HEK293T (cell line): ENCODE results near the gene HS3ST6.

Source experiments
- FOXA1 ChIP-seq: fragments of 450-650 bp; IDR thresholded peaks from 2 replicates; pipeline ENCODE4 v1.6.1; 2016; ENCODE audit warnings: mild to moderate bottlenecking
- LEF1 ChIP-seq: fragments of 450-650 bp; IDR thresholded peaks from 2 replicates; pipeline ENCODE4 v1.6.1; 2017; ENCODE audit warnings: mild to moderate bottlenecking, borderline replicate concordance
- SP1 ChIP-seq: fragments of 450-650 bp; IDR thresholded peaks from 2 replicates; pipeline ENCODE4 v1.6.1; 2017
- SUZ12 ChIP-seq: fragments of 450-650 bp; IDR thresholded peaks from 2 replicates; pipeline ENCODE4 v1.6.1; 2016; ENCODE audit warnings: mild to moderate bottlenecking
- TARDBP ChIP-seq: fragments of 450-650 bp; IDR thresholded peaks from 2 replicates; pipeline ENCODE4 v1.6.1; 2016

DNA sequence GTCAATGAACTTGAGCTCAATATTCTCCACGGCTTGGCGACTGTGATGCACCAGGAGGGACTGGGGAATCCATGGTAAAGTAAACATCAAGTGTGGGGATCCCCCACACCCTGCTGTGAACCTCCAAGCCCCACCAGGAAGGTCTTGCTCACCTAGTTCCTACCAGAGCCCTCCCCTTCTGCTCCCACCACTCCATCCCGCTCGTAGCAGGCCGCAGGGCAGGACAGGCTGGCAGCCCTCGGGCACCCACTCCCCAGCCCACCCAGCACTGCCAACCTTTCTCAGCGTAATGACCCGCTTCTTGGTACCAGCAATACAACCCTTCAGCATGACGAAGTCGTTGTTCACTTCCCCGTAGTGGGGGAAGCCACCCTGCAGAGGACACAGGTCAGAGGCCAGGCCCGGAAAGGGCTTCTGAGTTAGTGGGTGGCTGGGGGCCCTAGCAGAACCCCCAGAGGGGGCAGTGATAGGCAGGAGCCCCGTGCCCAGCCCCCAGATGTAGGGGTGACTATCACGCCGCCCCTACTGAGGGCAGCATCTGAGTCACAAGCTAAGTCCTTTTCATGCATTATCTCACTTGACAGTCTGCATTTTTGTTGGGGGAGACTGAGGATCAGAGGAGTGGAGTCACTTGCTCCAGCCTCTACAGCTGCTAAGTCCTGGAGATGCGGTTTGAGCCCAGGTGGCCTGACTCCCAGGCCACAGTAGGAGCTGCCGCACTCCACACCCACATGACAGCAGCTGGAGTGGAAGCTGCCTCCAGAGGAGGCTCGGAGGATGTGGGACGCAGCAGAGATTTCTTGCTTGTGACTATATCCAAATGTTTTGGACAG is 27.6 kb upstream of the HS3ST6 start:
- TF ChIP-seq SUZ12: no peak
- TF ChIP-seq TARDBP: no peak
- TF ChIP-seq LEF1: no peak
- no peak for TF ChIP-seq SP1
- no peak for TF ChIP-seq FOXA1
